HepG2 (cell line): ENCODE data around the gene TACC2. TPM values are rescaled to one million over a fixed set of nuclear protein-coding genes. Genes with fewer than 3 reads are reported as not detected.

Experiments used
- AHR ChIP-seq: IDR thresholded peaks from 2 replicates; pipeline ENCODE4 v1.6.1; 2018; ENCODE audit warnings: missing genetic modification reagents, missing compliant biosample characterization
- DNMT1 ChIP-seq: sonication (generic); formaldehyde crosslinking; IDR thresholded peaks from 2 replicates; pipeline ENCODE4 v1.5.1; 2020; ENCODE audit warnings: mild to moderate bottlenecking, missing genetic modification reagents
- EP300 ChIP-seq, 3 experiments: sonication (generic) in 1 of 3; formaldehyde crosslinking in 1 of 3; IDR thresholded peaks; 2 replicates each; pipeline versions ENCODE4 v1.5.1 to v1.6.1; 2011 to 2020; ENCODE audit warnings: low read depth in 2 of 3, low read length in 2 of 3, borderline replicate concordance in 1 of 3, improper control_type of control experiment in 1 of 3, mild to moderate bottlenecking in 1 of 3, missing genetic modification reagents in 1 of 3, moderate library complexity in 1 of 3
- FOXM1 ChIP-seq: sonication (generic); formaldehyde crosslinking; IDR thresholded peaks from 2 replicates; pipeline ENCODE4 v1.5.0; 2020; ENCODE audit warnings: missing genetic modification reagents
- HHEX ChIP-seq: IDR thresholded peaks from 2 replicates; pipeline ENCODE4 v1.6.1; 2016; ENCODE audit warnings: control low read depth
- HOXA7 ChIP-seq: sonication (generic); formaldehyde crosslinking; IDR thresholded peaks from 2 replicates; pipeline ENCODE4 v1.8.1; 2022; ENCODE audit warnings: mild to moderate bottlenecking, missing genetic modification reagents, moderate library complexity
- LBX2 ChIP-seq: sonication (generic); formaldehyde crosslinking; IDR thresholded peaks from 2 replicates; pipeline ENCODE4 v1.5.0; 2020; ENCODE audit warnings: missing genetic modification reagents, mild to moderate bottlenecking, borderline replicate concordance
- MYPOP ChIP-seq: sonication (generic); formaldehyde crosslinking; IDR thresholded peaks from 2 replicates; pipeline ENCODE4 v1.8.1; 2023; ENCODE audit warnings: mild to moderate bottlenecking, moderate library complexity, missing genetic modification reagents
- RAD51 ChIP-seq: fragments of 450-650 bp; IDR thresholded peaks from 2 replicates; pipeline ENCODE4 v1.6.1; 2016; ENCODE audit warnings: borderline replicate concordance
- RBM39 ChIP-seq: fragments of 200-400 bp; formaldehyde crosslinking; IDR thresholded peaks from one replicate; pipeline ENCODE4 v1.6.1; 2018; ENCODE audit warnings: antibody characterized with exemption, mild to moderate bottlenecking, low read depth, low read length; ENCODE audit not compliant: poor library complexity, severe bottlenecking
- SNAPC4 ChIP-seq: sonication (generic); formaldehyde crosslinking; IDR thresholded peaks from 2 replicates; pipeline ENCODE4 v1.4.0; 2020; ENCODE audit warnings: mild to moderate bottlenecking, missing genetic modification reagents
- SOX6 ChIP-seq, 2 experiments: fragments of 450-650 bp in 1 of 2; sonication (generic) in 1 of 2; formaldehyde crosslinking in 1 of 2; IDR thresholded peaks; 2 replicates each; pipeline versions ENCODE4 v1.4.0 to v1.6.1; 2017 to 2020; ENCODE audit warnings: antibody characterized with exemption in 1 of 2, mild to moderate bottlenecking in 1 of 2, missing genetic modification reagents in 1 of 2
- ZFP36 ChIP-seq: fragments of 150-350 bp; IDR thresholded peaks from 2 replicates; pipeline ENCODE4 v1.6.1; 2018; ENCODE audit warnings: borderline replicate concordance, low read length, low read depth; ENCODE audit not compliant: partially characterized antibody
- ZNF501 ChIP-seq: sonication (generic); formaldehyde crosslinking; IDR thresholded peaks from 2 replicates; pipeline ENCODE4 v1.5.1; 2020; ENCODE audit warnings: mild to moderate bottlenecking, moderate library complexity, missing genetic modification reagents
- polyA plus RNA-seq, 8 experiments: library from polyadenylated mRNA; depleted of rRNA in 3 of 8; stranded (reverse) in 7 of 8; unstranded in 1 of 8; fragments of >200 nt; fragmentation: Illumina TruSeq in 4 of 8; extraction: Trizol in 4 of 8; gene quantifications; 2 replicates each; pipeline versions ENCODE4 v1.2.1 to v1.2.3, GENCODE V29; 2011 to 2016; ENCODE audit warnings: low read depth in 4 of 8, missing spikeins in 1 of 8, mixed read lengths in 1 of 8; ENCODE audit not compliant: insufficient read depth in 1 of 8
- total RNA-seq, 5 experiments: library from RNA; depleted of rRNA; stranded (reverse); fragments of >200 nt; fragmentation: Illumina TruSeq; extraction: Trizol; gene quantifications; 2 replicates each; pipeline ENCODE4 v1.2.3, GENCODE V29; 2016; ENCODE audit warnings: low read depth in 1 of 5
- TF ChIP-seq, protein P1 (sequence below): sonication (generic); formaldehyde crosslinking; IDR thresholded peaks from 2 replicates; pipeline ENCODE4 v1.8.0; 2022; ENCODE audit warnings: missing genetic modification reagents, mild to moderate bottlenecking, borderline replicate concordance
- TF ChIP-seq, protein P2 (sequence below): sonication (generic); formaldehyde crosslinking; conservative IDR thresholded peaks from 2 replicates; pipeline ENCODE4 v1.4.0; 2020; ENCODE audit warnings: missing genetic modification reagents

TACC2 gene
- total and polyA plus RNA-seq, 2 of the 13 experiments (the other 11 are each of a cell fraction or from before 2014, with no cell fraction given): 11.8 to 16.0 TPM

DNA sequence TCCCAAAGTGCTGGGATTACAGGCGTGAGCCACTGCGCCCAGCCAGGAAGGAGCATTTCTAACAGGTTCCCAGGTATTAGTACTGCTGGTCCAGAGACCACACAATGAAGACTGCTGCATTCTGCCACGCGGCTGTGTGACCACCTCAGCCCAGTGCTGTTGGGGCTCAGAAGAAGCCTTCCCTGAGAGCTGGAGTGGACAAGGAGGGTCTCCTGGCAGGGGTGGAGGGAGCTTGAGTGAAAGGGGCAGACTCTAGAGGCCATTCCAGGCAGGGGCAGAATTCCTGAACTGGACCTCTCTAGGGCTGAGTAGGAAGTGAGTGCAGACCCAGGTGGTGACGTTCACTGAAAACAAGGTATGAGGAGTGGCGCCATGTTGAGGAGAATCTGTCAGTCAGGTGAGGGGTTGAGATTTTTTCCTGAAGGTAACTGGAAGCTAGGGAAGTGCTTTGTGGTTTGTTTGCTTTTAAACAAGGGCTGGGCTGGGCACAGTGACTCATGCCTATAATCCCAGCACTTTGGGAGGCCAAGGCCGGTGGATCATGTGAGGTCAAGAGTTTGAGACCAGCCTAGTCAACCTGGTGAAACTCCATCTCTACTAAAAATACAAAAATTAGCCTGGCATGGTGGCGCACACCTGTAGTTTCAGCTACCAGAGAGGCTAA is 67.6 kb downstream of the TACC2 start (continued):
- TF ChIP-seq RAD51 (no peak), LBX2 (CRISPR knock-in tag) (no peak), AHR (CRISPR knock-in tag) (no peak), HHEX (CRISPR knock-in tag) (no peak), ZFP36 (no peak), FOXM1 (CRISPR knock-in tag) (no peak), SNAPC4 (CRISPR knock-in tag) (no peak), ZNF501 (CRISPR knock-in tag) (no peak), HOXA7 (CRISPR knock-in tag) (no peak), EP300 (IDR thresholded peaks at IDR 0.05; ENCODE audit: low read depth in 2 of 2, low read length in 2 of 2) (peak in 1 of 2 experiments; percentile 77; a peak in 2 of 4 replicates), EP300 (CRISPR knock-in tag; IDR thresholded peaks at IDR 0.05; ENCODE audit: borderline replicate concordance) (peak; percentile 48; the same call in 1 of the 2 replicates), SOX6 (IDR thresholded peaks at IDR 0.05) (no peak), SOX6 (CRISPR knock-in tag; IDR thresholded peaks at IDR 0.05) (peak; percentile 59), DNMT1 (CRISPR knock-in tag) (no peak), RBM39 (no peak), MYPOP (no peak)
- TF ChIP-seq, protein P1, sequence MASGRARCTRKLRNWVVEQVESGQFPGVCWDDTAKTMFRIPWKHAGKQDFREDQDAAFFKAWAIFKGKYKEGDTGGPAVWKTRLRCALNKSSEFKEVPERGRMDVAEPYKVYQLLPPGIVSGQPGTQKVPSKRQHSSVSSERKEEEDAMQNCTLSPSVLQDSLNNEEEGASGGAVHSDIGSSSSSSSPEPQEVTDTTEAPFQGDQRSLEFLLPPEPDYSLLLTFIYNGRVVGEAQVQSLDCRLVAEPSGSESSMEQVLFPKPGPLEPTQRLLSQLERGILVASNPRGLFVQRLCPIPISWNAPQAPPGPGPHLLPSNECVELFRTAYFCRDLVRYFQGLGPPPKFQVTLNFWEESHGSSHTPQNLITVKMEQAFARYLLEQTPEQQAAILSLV (CRISPR knock-in tag): no peak
- TF ChIP-seq, protein P2, sequence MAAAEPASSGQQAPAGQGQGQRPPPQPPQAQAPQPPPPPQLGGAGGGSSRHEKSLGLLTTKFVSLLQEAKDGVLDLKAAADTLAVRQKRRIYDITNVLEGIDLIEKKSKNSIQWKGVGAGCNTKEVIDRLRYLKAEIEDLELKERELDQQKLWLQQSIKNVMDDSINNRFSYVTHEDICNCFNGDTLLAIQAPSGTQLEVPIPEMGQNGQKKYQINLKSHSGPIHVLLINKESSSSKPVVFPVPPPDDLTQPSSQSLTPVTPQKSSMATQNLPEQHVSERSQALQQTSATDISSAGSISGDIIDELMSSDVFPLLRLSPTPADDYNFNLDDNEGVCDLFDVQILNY: no peak
